M059J (cell line): Measurements from ENCODE around the gene AKNA. TPM values are rescaled to one million over a fixed set of nuclear protein-coding genes. Genes with fewer than 3 reads are reported as not detected.

Experiments
- DNase-seq: peaks from one replicate; pipeline ENCODE4 v3.0.0-alpha.2; 2012; ENCODE audit warnings: low read depth
- total RNA-seq: library from RNA; depleted of rRNA; stranded (reverse); fragments of >200 nt; shearing (Covaris generic); gene quantifications from 2 replicates; pipeline ENCODE4 v1.2.3, GENCODE V29; 2014; rRNA removed

The AKNA gene
- total RNA-seq: 1.6 and 3.2 TPM in 2 replicates

GRCh38 chr9:114387680-114388356 is at the start of gene AKNA:
AKNA (minus strand) TSS chr9:114387982; CDS start chr9:114381333, 6,649 bp downstream.
- no peak for DNase-seq

GRCh38 chr9:114437401-114437893 is 49.7 kb upstream of the AKNA start:
- no peak for DNase-seq

- peak; percentile 53 for DNase-seq
These were observed 47.1 kb upstream of the AKNA start for GRCh38 chr9:114434878-114435311.

GRCh38 chr9:114433720-114434255 is 46.0 kb upstream of the AKNA start:
- no peak for DNase-seq

GRCh38 chr9:114433086-114433485 is 45.3 kb upstream of the AKNA start:
- DNase-seq: no peak

- DNase-seq: no peak
These were observed 44.7 kb upstream of the AKNA start for GRCh38 chr9:114432323-114433067.

GRCh38 chr9:114431770-114432169 is 44.0 kb upstream of the AKNA start:
- no peak for DNase-seq

- DNase-seq: no peak
These were observed 43.2 kb upstream of the AKNA start for GRCh38 chr9:114431003-114431402.

GRCh38 chr9:114430457-114430856 is 42.7 kb upstream of the AKNA start:
- DNase-seq: peak; percentile 22

GRCh38 chr9:114429488-114429887 is 41.7 kb upstream of the AKNA start:
- DNase-seq: no peak

GRCh38 chr9:114428466-114428865 is 40.7 kb upstream of the AKNA start:
- no peak for DNase-seq

GRCh38 chr9:114427644-114428043 is 39.9 kb upstream of the AKNA start:
- DNase-seq: no peak

- DNase-seq: no peak
These were observed 38.5 kb upstream of the AKNA start for GRCh38 chr9:114426046-114426948.

- no peak for DNase-seq
These were observed 37.3 kb upstream of the AKNA start for GRCh38 chr9:114425126-114425525.

- no peak for DNase-seq
These were observed 36.3 kb upstream of the AKNA start for GRCh38 chr9:114424126-114424525.

- no peak for DNase-seq
These were observed 35.4 kb upstream of the AKNA start for GRCh38 chr9:114423181-114423580.

- DNase-seq: no peak
These were observed 33.4 kb upstream of the AKNA start for GRCh38 chr9:114421147-114421546.

- DNase-seq: no peak
These were observed 32.0 kb upstream of the AKNA start for GRCh38 chr9:114419796-114420195.

GRCh38 chr9:114418053-114418452 is 30.3 kb upstream of the AKNA start:
- no peak for DNase-seq

GRCh38 chr9:114417511-114417910 is 29.7 kb upstream of the AKNA start:
- peak; percentile 71 for DNase-seq

GRCh38 chr9:114416906-114417305 is 29.1 kb upstream of the AKNA start:
- no peak for DNase-seq

GRCh38 chr9:114416290-114416689 is 28.5 kb upstream of the AKNA start:
- no peak for DNase-seq
